K562 (cell line): Measurements from ENCODE around the gene STEAP1B. TPM values are rescaled to one million over a fixed set of nuclear protein-coding genes. Genes with fewer than 3 reads are reported as not detected.
"Not testable (repeated sequence)": the region's sequence is repeated elsewhere in the genome, so short reads cannot be mapped to it uniquely, and the experiment has no call there.

Experiments used
- ATAC-seq: fragments of 200-7000 bp; cut with Tn5 transposase; 3 replicates; pipeline ENCODE4 v1.9.1; 2020; ENCODE audit warnings: moderate library complexity
- BruUV-seq: library from RNA; stranded (reverse); fragments of 400-500 nt; replicated peaks from 2 replicates; lab custom pipeline; 2021; lab: Mats Ljungman, UMichigan
- CTCF ChIA-PET: fragments of 300-600 bp; formaldehyde crosslinking; extraction: SDS; loops from one replicate; lab custom pipeline; 2021; ENCODE audit warnings: low intra/inter-chr PET ratio; lab: Yijun Ruan, JAX
- POLR2A ChIA-PET: fragments of 300-600, 350-650 bp; sonication (Branson Sonifier 250); formaldehyde crosslinking; extraction: SDS; loops from one replicate; lab custom pipeline; 2021; ENCODE audit warnings: antibody characterized with exemption, inconsistent platforms; lab: Yijun Ruan, JAX
- DNase-seq, 4 experiments: peaks; one replicate each; pipeline versions ENCODE4 v3.0.0 to v3.0.0-alpha.2; 2011 to 2018; ENCODE audit warnings: low spot score in 3 of 4, mixed read lengths in 3 of 4; ENCODE audit errors: extremely low read depth in 1 of 4
- FAIRE-seq: peaks from 2 replicates; lab custom pipeline; 2011; peaks lifted over from hg19 to GRCh38; lab: Jason Lieb, UNC
- H2AFZ ChIP-seq: 2 replicates; pipeline ENCODE4 v1.6.0; 2011; ENCODE audit warnings: low read depth, low read length, control low read depth, inconsistent platforms
- H3K27ac ChIP-seq: fragments of 200-600 bp; 3 replicates; pipeline ENCODE4 v1.8.0; 2011; ENCODE audit warnings: low read depth, mild to moderate bottlenecking, control low read depth, inconsistent platforms, low read length, moderate library complexity, mixed read lengths; ENCODE audit errors: extremely low read depth
- H3K27me3 ChIP-seq, 2 experiments: fragments of 300-600 bp in 1 of 2; 2 replicates in 1 of 2; 3 replicates in 1 of 2; pipeline versions ENCODE4 v1.6.0 to v1.8.0; 2011; ENCODE audit warnings: inconsistent platforms in 2 of 2, low read length in 2 of 2, mild to moderate bottlenecking in 1 of 2, mixed read lengths in 1 of 2, moderate library complexity in 1 of 2; ENCODE audit not compliant: control insufficient read depth in 2 of 2, insufficient read depth in 2 of 2
- H3K36me3 ChIP-seq: fragments of 300-600 bp; 3 replicates; pipeline ENCODE4 v1.8.0; 2011; ENCODE audit warnings: mild to moderate bottlenecking, low read length, inconsistent platforms; ENCODE audit not compliant: control insufficient read depth, insufficient read depth
- H3K4me1 ChIP-seq, 2 experiments: fragments of 200-600 bp in 1 of 2; replicated peaks in 1 of 2; 2 replicates in 1 of 2; 3 replicates in 1 of 2; pipeline versions ENCODE4 v1.5.1 to v1.8.0; 2011; ENCODE audit warnings: inconsistent platforms in 2 of 2, low read length in 2 of 2, mild to moderate bottlenecking in 1 of 2, mixed read lengths in 1 of 2, moderate library complexity in 1 of 2; ENCODE audit not compliant: control insufficient read depth in 2 of 2, insufficient read depth in 2 of 2
- H3K4me2 ChIP-seq: 2 replicates; pipeline ENCODE4 v1.6.1; 2011; ENCODE audit warnings: low read length, control low read depth, inconsistent platforms, mixed read lengths; ENCODE audit not compliant: insufficient read depth
- H3K4me3 ChIP-seq: fragments of 200-600 bp; sonication (generic), shearing (Covaris generic); 2 replicates; pipeline ENCODE4 v1.5.1; 2016; ENCODE audit warnings: control low read depth, inconsistent platforms
- H3K79me2 ChIP-seq: fragments of 200-600 bp; 3 replicates; pipeline ENCODE4 v1.8.0; 2011; ENCODE audit warnings: low read length, inconsistent platforms; ENCODE audit not compliant: control insufficient read depth, insufficient read depth
- H3K9ac ChIP-seq, 2 experiments: 2 replicates each; pipeline versions ENCODE4 v1.6.0 to v1.6.1; 2011; ENCODE audit warnings: low read depth in 2 of 2, low read length in 2 of 2, control low read depth in 1 of 2, inconsistent platforms in 1 of 2, mild to moderate bottlenecking in 1 of 2, mixed read lengths in 1 of 2; ENCODE audit not compliant: insufficient read depth in 1 of 2
- H3K9me1 ChIP-seq: one replicate; pipeline ENCODE4 v1.6.0; 2011; ENCODE audit warnings: inconsistent platforms, mild to moderate bottlenecking, low read length, moderate library complexity; ENCODE audit not compliant: control insufficient read depth, insufficient read depth
- H3K9me3 ChIP-seq: replicated peaks from 2 replicates; pipeline ENCODE4 v1.5.1; 2011; ENCODE audit warnings: low read depth, low read length, inconsistent platforms; ENCODE audit not compliant: control insufficient read depth, insufficient read depth
- H4K20me1 ChIP-seq: replicated peaks from 2 replicates; pipeline ENCODE4 v1.6.1; 2011; ENCODE audit warnings: low read length, inconsistent platforms, mixed read lengths; ENCODE audit not compliant: control insufficient read depth, insufficient read depth
- ATF7 ChIP-seq: fragments of 450-650 bp; IDR thresholded peaks from 2 replicates; pipeline ENCODE4 v1.7.1; 2014; ENCODE audit warnings: mild to moderate bottlenecking, moderate library complexity
- CTBP1 ChIP-seq: fragments of 450-650 bp; IDR thresholded peaks from 2 replicates; pipeline ENCODE4 v1.6.1; 2016; ENCODE audit warnings: borderline replicate concordance
- FOS ChIP-seq: IDR thresholded peaks from 3 replicates; pipeline ENCODE4 v1.6.1; 2011; ENCODE audit not compliant: insufficient read length; ENCODE audit errors: extremely low read depth
- MAFG ChIP-seq: fragments of 450-650 bp; conservative IDR thresholded peaks from 2 replicates; pipeline ENCODE4 v1.6.1; 2016; ENCODE audit warnings: missing genetic modification characterization, missing compliant biosample characterization
- NR2C1 ChIP-seq, 2 experiments: fragments of 450-650 bp; IDR thresholded peaks; 2 replicates each; pipeline ENCODE4 v1.6.1; 2017; ENCODE audit warnings: mild to moderate bottlenecking in 2 of 2, antibody characterized with exemption in 1 of 2, inconsistent platforms in 1 of 2, missing compliant biosample characterization in 1 of 2, missing genetic modification characterization in 1 of 2
- RAD21 ChIP-seq, 2 experiments: fragments of 250-450 bp in 1 of 2; fragments of 450-650 bp in 1 of 2; sonication (Bioruptor Pico) in 1 of 2; formaldehyde crosslinking in 1 of 2; IDR thresholded peaks in 1 of 2; conservative IDR thresholded peaks in 1 of 2; 2 replicates each; pipeline versions ENCODE4 v1.4.0 to v1.8.0; 2020 to 2022; ENCODE audit warnings: mild to moderate bottlenecking in 2 of 2, moderate library complexity in 1 of 2
- SMARCB1 ChIP-seq: IDR thresholded peaks from 2 replicates; pipeline ENCODE4 v1.6.1; 2011; ENCODE audit warnings: improper control_type of control experiment, low read depth; ENCODE audit not compliant: insufficient read length
- VEZF1 ChIP-seq: fragments of 200-800 bp; sonication (Bioruptor generic); IDR thresholded peaks from 2 replicates; pipeline ENCODE4 v1.6.1; 2017; ENCODE audit warnings: missing genetic modification characterization, missing compliant biosample characterization
- YY1 ChIP-seq, 3 experiments: IDR thresholded peaks; 2 replicates each; pipeline ENCODE4 v1.6.1; 2011; ENCODE audit warnings: low read length in 2 of 3, mild to moderate bottlenecking in 2 of 3, moderate library complexity in 2 of 3, borderline replicate concordance in 1 of 3, control low read depth in 1 of 3, low read depth in 1 of 3; ENCODE audit not compliant: insufficient read depth in 3 of 3, insufficient replicate concordance in 2 of 3, control insufficient read depth in 1 of 3, insufficient read length in 1 of 3; ENCODE audit errors: extremely low read depth in 1 of 3
- ZNF764 ChIP-seq: fragments of 250-450 bp; sonication (Bioruptor Pico); IDR thresholded peaks from 2 replicates; pipeline ENCODE4 v1.4.0; 2020; ENCODE audit warnings: low read depth, mild to moderate bottlenecking, moderate library complexity
- in situ Hi-C: fragments of 300-500 bp; cut with MboI; formaldehyde crosslinking; loops from 4 replicates; pipeline ENCODE4 v1.15.0; 2018; ENCODE audit warnings: inconsistent platforms, mixed read lengths
- intact Hi-C: fragments of 100-400 bp; cut with micrococcal nuclease; formaldehyde crosslinking; loops from 2 replicates; pipeline ENCODE4 v1.14.2; 2022
- polyA plus RNA-seq, 8 experiments: library from polyadenylated mRNA; depleted of rRNA in 4 of 8; stranded (reverse) in 5 of 8; unstranded in 3 of 8; fragments of >200 nt; fragmentation: Nextera tagmentation in 2 of 8; fragmentation: Illumina TruSeq in 1 of 8; extraction: Ambion mirVana in 2 of 8; extraction: Trizol in 1 of 8; gene quantifications; 2 replicates each; pipeline versions ENCODE4 v1.2.1 to v1.2.3, GENCODE V29; 2011 to 2014; ENCODE audit warnings: inconsistent platforms in 1 of 8, missing spikeins in 1 of 8
- total RNA-seq, 7 experiments: library from RNA; depleted of rRNA in 6 of 7; stranded (reverse); fragments of >200 nt in 6 of 7; fragmentation: Illumina TruSeq in 2 of 7; extraction: Trizol in 2 of 7; gene quantifications; 2 replicates each; pipeline versions ENCODE4 v1.2.1 to v1.2.3, GENCODE V29; 2011 to 2021; ENCODE audit warnings: low replicate concordance in 1 of 7
- TF ChIP-seq, protein P1 (sequence below): fragments of 250-450 bp; sonication (Bioruptor Pico); IDR thresholded peaks from 2 replicates; pipeline ENCODE4 v1.8.0; 2022; ENCODE audit warnings: inconsistent platforms, mild to moderate bottlenecking, moderate library complexity, borderline replicate concordance
- TF ChIP-seq, protein P2 (sequence below), 3 experiments: IDR thresholded peaks in 2 of 3; conservative IDR thresholded peaks in 1 of 3; 2 replicates each; pipeline ENCODE4 v1.5.1; 2011 to 2012; ENCODE audit warnings: low read length in 3 of 3, mild to moderate bottlenecking in 3 of 3, control low read depth in 2 of 3, improper control_type of control experiment in 1 of 3, inconsistent platforms in 1 of 3, low read depth in 1 of 3, mixed read lengths in 1 of 3, moderate library complexity in 1 of 3; ENCODE audit not compliant: insufficient read depth in 2 of 3

STEAP1B gene
- total and polyA plus RNA-seq, 9 of the 15 experiments (the other 6 are each of a cell fraction or from before 2014, with no cell fraction given): 20.0 to 38.5 (median 30.6) TPM

DNA sequence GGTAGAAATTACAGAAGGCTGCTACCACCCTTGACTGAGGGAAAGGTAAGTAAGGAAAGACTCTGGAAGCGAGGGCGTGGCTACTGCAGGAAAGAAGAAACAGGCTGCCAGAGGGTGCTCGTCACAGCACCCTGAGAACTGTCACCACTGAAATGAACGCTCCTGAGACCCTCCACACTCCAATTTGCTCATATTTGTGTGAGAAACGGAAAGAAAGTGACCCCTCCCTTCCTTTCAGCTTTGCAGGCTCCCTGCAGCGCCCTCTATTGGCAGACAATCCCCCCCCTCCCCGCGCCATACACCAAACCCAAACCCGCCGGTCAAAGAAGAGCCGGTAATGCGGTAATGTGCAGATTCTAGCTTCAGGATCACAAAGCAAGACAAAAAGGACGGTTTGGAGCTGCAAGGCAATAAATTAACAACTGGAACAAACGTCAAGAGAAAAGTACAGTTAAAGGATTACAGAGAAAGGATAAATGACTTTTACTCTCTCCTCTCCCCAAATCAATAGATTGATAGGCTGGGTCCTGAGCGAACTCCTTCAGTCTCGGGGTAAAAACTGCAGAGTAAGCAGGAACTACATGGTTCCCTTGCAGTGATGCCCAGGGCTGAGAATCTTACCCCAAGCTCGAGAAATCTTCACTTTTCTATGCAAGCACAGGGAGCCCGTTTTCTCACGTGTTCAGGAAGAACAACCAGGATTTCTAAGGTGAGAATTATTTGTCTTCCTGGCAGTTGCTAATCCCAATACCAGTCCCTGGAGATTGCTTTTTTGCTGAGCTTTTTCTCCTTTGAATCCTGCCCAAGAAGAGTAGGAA is 47.6 kb downstream of the STEAP1B start (continued):
- TF ChIP-seq, protein P1, sequence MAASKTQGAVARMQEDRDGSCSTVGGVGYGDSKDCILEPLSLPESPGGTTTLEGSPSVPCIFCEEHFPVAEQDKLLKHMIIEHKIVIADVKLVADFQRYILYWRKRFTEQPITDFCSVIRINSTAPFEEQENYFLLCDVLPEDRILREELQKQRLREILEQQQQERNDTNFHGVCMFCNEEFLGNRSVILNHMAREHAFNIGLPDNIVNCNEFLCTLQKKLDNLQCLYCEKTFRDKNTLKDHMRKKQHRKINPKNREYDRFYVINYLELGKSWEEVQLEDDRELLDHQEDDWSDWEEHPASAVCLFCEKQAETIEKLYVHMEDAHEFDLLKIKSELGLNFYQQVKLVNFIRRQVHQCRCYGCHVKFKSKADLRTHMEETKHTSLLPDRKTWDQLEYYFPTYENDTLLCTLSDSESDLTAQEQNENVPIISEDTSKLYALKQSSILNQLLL (CRISPR knock-in tag): no peak
- TF ChIP-seq ATF7 (0 out of 2 replicates have a peak, but pooled peaks have one; percentile 31), SMARCB1 (no peak), VEZF1 (CRISPR knock-in tag) (peak; percentile 71), MAFG (tag) (peak; percentile 84), FOS (no peak), CTBP1 (peak; percentile 14; the same call in 1 of the 2 replicates), YY1 (IDR thresholded peaks at IDR 0.05; ENCODE audit: borderline replicate concordance in 1 of 3, control insufficient read depth in 1 of 3, extremely low read depth in 1 of 3, insufficient read depth in 3 of 3, insufficient read length in 1 of 3, insufficient replicate concordance in 2 of 3, low read depth in 1 of 3, low read length in 2 of 3) (peak in 1 of 3 experiments; percentile 37), ZNF764 (CRISPR knock-in tag) (no peak), NR2C1 (IDR thresholded peaks at IDR 0.05) (no peak), NR2C1 (tag; IDR thresholded peaks at IDR 0.05) (no peak), RAD21 (CRISPR knock-in tag; conservative IDR thresholded peaks at IDR 0.05 in 1 of 2, IDR thresholded peaks at IDR 0.05 in 1 of 2) (peak; percentile 65 to 87)
- TF ChIP-seq, protein P2, sequence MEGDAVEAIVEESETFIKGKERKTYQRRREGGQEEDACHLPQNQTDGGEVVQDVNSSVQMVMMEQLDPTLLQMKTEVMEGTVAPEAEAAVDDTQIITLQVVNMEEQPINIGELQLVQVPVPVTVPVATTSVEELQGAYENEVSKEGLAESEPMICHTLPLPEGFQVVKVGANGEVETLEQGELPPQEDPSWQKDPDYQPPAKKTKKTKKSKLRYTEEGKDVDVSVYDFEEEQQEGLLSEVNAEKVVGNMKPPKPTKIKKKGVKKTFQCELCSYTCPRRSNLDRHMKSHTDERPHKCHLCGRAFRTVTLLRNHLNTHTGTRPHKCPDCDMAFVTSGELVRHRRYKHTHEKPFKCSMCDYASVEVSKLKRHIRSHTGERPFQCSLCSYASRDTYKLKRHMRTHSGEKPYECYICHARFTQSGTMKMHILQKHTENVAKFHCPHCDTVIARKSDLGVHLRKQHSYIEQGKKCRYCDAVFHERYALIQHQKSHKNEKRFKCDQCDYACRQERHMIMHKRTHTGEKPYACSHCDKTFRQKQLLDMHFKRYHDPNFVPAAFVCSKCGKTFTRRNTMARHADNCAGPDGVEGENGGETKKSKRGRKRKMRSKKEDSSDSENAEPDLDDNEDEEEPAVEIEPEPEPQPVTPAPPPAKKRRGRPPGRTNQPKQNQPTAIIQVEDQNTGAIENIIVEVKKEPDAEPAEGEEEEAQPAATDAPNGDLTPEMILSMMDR (IDR thresholded peaks at IDR 0.05 in 2 of 3, conservative IDR thresholded peaks at IDR 0.05 in 1 of 3; ENCODE audit: insufficient read depth in 2 of 3, low read depth in 1 of 3, low read length in 3 of 3): peak; percentile 81 to 94 (median 83)
- TF ChIP-seq, all 486 proteins: peak for 30

DNA sequence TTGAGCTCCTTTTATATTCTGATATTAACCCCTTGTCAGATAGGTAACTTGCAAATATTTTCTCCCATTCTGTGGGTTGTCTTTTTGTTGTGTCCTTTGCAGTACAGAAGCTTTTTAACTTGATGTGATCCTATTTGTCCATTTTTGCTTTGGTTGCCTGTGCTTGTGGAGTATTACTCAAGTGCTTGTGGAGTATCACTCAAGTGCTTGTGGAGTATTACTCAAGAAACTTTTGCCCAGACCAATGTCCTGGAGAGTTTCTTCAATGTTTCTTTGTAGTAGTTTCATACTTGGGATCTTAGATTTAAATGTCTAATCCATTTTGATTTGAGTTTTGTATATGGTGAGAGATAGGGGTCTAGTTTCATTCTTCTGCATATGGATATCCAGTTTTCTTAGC is 50.0 kb downstream of the STEAP1B start:
- POLR2A ChIA-PET: not testable (repeated sequence)
- intact Hi-C loops: loop anchor here (5.0 kb wide), 2 partner anchors 58 to 123 kb away; no protein-coding TSS in a partner anchor

More for the DNA sequence above, 50.0 kb downstream of the STEAP1B start:
- H4K20me1 ChIP-seq, H3K36me3 ChIP-seq, H3K4me1 ChIP-seq, H3K9me3 ChIP-seq, in situ Hi-C loops, DNase-seq, ATAC-seq, H3K9ac ChIP-seq, BruUV-seq, H3K4me3 ChIP-seq, FAIRE-seq, H3K9me1 ChIP-seq, H3K27me3 ChIP-seq, H3K27ac ChIP-seq, H3K4me2 ChIP-seq, H2AFZ ChIP-seq, H3K79me2 ChIP-seq: not testable (repeated sequence)
- CTCF ChIA-PET: interaction anchor here (0.8 kb wide), 1 partner anchor 150 kb away, joined by 3 read pairs; no protein-coding TSS in a partner anchor
